Mammary epithelial cell (primary cell): ENCODE results near the gene UNC5C.

ENCODE experiments used
- EZH2 ChIP-seq: IDR thresholded peaks from 2 replicates; pipeline ENCODE4 v1.6.1; 2012; ENCODE audit warnings: low read length, inconsistent platforms, borderline replicate concordance
- TF ChIP-seq, protein P1 (sequence below), 2 donors: IDR thresholded peaks in 1 of 2; conservative IDR thresholded peaks in 1 of 2; 2 replicates each; pipeline ENCODE4 v1.5.1; 2011 to 2012; ENCODE audit warnings: inconsistent platforms in 2 of 2, low read length in 2 of 2, mild to moderate bottlenecking in 2 of 2, control low read depth in 1 of 2, low read depth in 1 of 2; ENCODE audit not compliant: insufficient read depth in 1 of 2; ENCODE audit errors: extremely low read depth in 1 of 2

DNA sequence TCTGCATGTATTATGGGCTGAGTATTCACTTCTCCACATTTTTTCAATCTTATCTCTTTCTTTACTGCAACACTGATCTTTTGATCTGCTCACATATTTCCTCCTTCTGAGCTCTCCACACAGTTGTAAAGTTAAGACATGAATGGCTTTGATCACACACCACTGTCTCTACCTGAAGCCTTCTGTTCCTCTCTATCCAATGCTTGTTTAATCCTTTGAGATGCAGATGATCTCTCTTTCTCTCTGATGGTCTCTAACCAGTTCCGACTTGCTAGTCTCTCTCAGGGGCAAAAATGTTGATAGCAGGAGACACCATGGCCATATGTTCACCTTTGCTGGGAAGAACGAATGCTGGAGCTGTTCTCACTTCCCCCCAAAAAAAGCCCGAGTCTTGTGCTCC lies 162.4 kb downstream of the UNC5C start:
- TF ChIP-seq, protein P1, sequence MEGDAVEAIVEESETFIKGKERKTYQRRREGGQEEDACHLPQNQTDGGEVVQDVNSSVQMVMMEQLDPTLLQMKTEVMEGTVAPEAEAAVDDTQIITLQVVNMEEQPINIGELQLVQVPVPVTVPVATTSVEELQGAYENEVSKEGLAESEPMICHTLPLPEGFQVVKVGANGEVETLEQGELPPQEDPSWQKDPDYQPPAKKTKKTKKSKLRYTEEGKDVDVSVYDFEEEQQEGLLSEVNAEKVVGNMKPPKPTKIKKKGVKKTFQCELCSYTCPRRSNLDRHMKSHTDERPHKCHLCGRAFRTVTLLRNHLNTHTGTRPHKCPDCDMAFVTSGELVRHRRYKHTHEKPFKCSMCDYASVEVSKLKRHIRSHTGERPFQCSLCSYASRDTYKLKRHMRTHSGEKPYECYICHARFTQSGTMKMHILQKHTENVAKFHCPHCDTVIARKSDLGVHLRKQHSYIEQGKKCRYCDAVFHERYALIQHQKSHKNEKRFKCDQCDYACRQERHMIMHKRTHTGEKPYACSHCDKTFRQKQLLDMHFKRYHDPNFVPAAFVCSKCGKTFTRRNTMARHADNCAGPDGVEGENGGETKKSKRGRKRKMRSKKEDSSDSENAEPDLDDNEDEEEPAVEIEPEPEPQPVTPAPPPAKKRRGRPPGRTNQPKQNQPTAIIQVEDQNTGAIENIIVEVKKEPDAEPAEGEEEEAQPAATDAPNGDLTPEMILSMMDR (conservative IDR thresholded peaks at IDR 0.05 in 1 of 2, IDR thresholded peaks at IDR 0.05 in 1 of 2; ENCODE audit: extremely low read depth in 1 of 2, insufficient read depth in 1 of 2, low read depth in 1 of 2, low read length in 2 of 2): no peak
- TF ChIP-seq EZH2: no peak
